ENCODE results near the gene LAG3.

Gene LAG3

DNA sequence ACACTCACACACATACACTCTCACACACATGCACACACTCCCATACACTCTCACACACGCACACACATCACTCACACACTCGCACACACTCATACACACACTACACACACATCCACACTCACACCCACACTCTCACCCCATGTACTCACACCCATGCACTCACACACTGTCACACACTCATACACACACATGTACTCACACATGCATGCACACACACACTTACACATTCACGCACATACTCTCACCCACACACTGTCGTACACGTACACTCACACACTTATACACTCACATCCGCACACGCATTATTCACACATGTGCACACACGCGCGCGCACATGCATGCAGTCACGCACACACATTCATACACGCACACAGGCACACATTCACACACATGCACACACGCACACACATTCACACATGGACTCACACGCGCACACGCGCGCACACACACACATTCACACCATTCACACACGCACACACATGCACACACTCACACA lies 45.4 kb downstream of the LAG3 start:
- CTCF ChIA-PET = interaction anchor here (0.7 to 2.5 kb wide), 3 partner anchors 16 to 19 kb away, joined by 4 to 7 read pairs (median 5); no protein-coding TSS in a partner anchor
- no peak for DNase-seq (ENCODE audit: extremely low spot score)
- POLR2A ChIA-PET = no interaction called here
- TF ChIP-seq, protein P1, sequence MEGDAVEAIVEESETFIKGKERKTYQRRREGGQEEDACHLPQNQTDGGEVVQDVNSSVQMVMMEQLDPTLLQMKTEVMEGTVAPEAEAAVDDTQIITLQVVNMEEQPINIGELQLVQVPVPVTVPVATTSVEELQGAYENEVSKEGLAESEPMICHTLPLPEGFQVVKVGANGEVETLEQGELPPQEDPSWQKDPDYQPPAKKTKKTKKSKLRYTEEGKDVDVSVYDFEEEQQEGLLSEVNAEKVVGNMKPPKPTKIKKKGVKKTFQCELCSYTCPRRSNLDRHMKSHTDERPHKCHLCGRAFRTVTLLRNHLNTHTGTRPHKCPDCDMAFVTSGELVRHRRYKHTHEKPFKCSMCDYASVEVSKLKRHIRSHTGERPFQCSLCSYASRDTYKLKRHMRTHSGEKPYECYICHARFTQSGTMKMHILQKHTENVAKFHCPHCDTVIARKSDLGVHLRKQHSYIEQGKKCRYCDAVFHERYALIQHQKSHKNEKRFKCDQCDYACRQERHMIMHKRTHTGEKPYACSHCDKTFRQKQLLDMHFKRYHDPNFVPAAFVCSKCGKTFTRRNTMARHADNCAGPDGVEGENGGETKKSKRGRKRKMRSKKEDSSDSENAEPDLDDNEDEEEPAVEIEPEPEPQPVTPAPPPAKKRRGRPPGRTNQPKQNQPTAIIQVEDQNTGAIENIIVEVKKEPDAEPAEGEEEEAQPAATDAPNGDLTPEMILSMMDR (IDR thresholded peaks at IDR 0.05; ENCODE audit: control extremely low read depth, extremely low read depth, low read depth, missing control alignments) = no peak

DNA sequence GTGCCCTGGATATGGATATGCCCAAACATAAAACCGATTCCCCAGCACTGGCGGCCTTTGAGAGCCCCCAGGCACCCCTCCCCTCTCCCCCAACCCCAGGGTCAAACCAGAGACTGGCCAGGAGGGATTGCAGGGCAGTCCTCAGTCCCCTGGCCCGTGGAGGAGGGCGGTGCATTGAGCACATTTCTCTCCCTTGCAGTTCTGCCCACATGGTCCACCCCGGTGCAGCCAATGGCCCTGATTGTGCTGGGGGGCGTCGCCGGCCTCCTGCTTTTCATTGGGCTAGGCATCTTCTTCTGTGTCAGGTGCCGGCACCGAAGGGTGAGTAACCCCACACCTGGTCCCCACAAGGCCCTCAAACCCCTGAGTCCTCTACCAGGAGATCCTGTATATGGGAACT lies 45.9 kb downstream of the LAG3 start:
- ChIA-PET POLR2A (no interaction called here), CTCF (interaction anchor here (0.7 kb wide), 1 partner anchor 16 kb away, joined by 4 read pairs; no protein-coding TSS in a partner anchor)
- DNase-seq (ENCODE audit: extremely low spot score) = no peak
- TF ChIP-seq, protein P1 (IDR thresholded peaks at IDR 0.05; ENCODE audit: control extremely low read depth, extremely low read depth, low read depth, missing control alignments) = no peak

DNA sequence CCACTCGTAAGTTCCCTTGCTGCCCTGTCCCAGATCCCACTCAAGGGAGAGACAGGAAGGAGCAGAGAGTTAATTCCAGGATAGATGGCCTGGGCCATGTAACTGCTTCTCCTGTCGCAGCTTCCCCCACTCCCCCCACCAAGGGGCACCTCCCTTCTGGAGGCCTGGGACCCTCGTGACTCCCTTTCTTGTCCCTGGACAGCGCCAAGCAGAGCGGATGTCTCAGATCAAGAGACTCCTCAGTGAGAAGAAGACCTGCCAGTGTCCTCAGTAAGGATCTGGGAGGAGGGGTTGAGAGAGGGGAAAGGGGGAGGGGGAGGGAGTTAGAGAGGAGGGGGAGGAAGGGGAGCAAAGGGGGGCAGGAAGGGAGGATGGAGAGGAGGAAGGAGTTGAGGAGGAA lies 46.3 kb downstream of the LAG3 start:
- TF ChIP-seq, protein P1 (IDR thresholded peaks at IDR 0.05; ENCODE audit: control extremely low read depth, extremely low read depth, low read depth, missing control alignments) = no peak
- ChIA-PET CTCF (interaction anchor here (0.7 kb wide), 1 partner anchor 16 kb away, joined by 4 read pairs; no protein-coding TSS in a partner anchor), POLR2A (no interaction called here)
- no peak for DNase-seq (ENCODE audit: extremely low spot score)

DNA sequence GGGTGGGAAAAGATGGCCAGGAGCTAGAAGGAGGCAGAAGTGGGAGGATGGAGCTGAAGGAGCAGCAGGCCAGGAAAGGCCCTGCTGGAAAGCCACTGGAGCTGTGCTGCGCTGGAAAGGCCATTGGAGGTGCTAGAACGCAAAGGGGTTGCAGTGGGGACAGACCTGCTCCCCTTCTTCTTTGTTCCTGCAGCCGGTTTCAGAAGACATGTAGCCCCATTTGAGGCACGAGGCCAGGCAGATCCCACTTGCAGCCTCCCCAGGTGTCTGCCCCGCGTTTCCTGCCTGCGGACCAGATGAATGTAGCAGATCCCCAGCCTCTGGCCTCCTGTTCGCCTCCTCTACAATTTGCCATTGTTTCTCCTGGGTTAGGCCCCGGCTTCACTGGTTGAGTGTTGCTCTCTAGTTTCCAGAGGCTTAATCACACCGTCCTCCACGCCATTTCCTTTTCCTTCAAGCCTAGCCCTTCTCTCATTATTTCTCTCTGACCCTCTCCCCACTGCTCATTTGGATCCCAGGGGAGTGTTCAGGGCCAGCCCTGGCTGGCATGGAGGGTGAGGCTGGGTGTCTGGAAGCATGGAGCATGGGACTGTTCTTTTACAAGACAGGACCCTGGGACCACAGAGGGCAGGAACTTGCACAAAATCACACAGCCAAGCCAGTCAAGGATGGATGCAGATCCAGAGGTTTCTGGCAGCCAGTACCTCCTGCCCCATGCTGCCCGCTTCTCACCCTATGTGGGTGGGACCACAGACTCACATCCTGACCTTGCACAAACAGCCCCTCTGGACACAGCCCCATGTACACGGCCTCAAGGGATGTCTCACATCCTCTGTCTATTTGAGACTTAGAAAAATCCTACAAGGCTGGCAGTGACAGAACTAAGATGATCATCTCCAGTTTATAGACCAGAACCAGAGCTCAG lies 47.0 kb downstream of the LAG3 start:
- POLR2A ChIA-PET = no interaction called here
- CTCF ChIA-PET = interaction anchor here (1.8 to 7.6 kb wide), 2 partner anchors 10 to 22 kb away, joined by 4 to 41 read pairs; partner anchors contain the start of gene GNB3
- TF ChIP-seq, protein P1 (IDR thresholded peaks at IDR 0.05; ENCODE audit: control extremely low read depth, extremely low read depth, low read depth, missing control alignments) = no peak
- no peak for DNase-seq (ENCODE audit: extremely low spot score)

DNA sequence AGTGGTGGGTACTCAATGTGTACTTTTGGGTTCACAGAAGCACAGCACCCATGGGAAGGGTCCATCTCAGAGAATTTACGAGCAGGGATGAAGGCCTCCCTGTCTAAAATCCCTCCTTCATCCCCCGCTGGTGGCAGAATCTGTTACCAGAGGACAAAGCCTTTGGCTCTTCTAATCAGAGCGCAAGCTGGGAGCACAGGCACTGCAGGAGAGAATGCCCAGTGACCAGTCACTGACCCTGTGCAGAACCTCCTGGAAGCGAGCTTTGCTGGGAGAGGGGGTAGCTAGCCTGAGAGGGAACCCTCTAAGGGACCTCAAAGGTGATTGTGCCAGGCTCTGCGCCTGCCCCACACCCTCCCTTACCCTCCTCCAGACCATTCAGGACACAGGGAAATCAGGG lies 47.8 kb downstream of the LAG3 start:
- ChIA-PET POLR2A (no interaction called here), CTCF (interaction anchor here (1.8 to 7.6 kb wide), 3 partner anchors 9 to 54 kb away, joined by 4 to 41 read pairs (median 12); partner anchors contain the start of genes GNB3 and PTMS)
- TF ChIP-seq, protein P1 (IDR thresholded peaks at IDR 0.05; ENCODE audit: control extremely low read depth, extremely low read depth, low read depth, missing control alignments) = no peak
- DNase-seq (ENCODE audit: extremely low spot score) = no peak

DNA sequence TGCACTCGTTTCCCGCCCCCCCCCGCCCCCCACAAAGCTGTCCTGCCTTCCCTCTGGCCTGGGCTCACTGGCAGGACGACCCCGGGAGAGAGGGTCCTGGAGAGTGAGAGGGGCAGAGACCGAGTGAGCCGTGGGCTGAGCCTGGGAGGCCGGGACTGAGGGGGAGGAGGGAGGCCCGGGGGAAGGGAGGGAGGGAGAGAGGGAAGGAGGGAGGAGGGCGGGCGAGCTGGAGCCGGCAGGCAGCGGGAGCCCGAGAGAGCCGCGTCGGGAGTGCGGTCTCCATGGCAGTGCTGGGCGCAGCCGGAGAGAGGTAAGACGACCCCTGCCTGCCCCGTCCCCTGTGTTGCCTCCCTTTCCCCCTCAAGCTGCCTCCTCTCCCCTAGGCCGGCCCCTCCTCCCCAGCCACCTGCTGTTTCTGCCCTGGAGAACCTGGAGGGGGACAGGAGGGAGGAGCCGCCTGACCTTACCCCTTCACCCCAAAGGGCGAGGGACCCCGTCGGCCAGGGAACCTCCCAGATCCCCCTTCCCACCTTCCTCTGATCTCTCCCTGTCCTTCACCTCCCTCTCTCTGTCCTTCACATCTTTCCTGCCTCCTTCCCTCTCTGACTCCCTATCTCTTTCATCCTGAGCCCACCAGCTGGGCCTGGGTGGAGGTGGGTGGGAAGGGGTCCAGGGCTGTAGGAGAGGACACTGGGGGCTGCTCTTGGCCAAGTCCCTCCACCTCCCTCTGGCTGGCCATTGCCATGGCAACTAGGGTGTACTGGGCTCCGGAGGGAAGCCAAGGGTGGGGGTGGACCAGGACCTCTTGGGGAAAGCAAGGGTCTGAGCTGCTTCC lies 49.5 kb downstream of the LAG3 start, which contains the start of gene GPR162:
TSS of gene GPR162 (plus strand) at position 231 of the 835 bp plus-strand sequence. CDS start 2,078 bp downstream, outside the sequence.
- TF ChIP-seq, protein P1 (IDR thresholded peaks at IDR 0.05; ENCODE audit: control extremely low read depth, extremely low read depth, low read depth, missing control alignments) = no peak
- POLR2A ChIA-PET = no interaction called here
- DNase-seq (ENCODE audit: extremely low spot score) = no peak
- CTCF ChIA-PET = interaction anchor here (0.7 to 7.6 kb wide), 10 partner anchors 9 to 89 kb away, joined by 3 to 42 read pairs (median 4); partner anchors contain the start of genes GNB3, MLF2 and PTMS
